Prostate gland (tissue), 2 donors: Measurements from ENCODE around the gene PAK5.

Experiments
- CTCF ChIP-seq, 4 experiments: fragments of 200-600 bp in 2 of 4; fragments of 450-650 bp in 2 of 4; sonication (generic) in 2 of 4; IDR thresholded peaks; 1 replicate in 3 of 4; 2 replicates in 1 of 4; pipeline ENCODE4 v1.5.1; 2016 to 2019; ENCODE audit warnings: antibody characterized with exemption in 4 of 4, mild to moderate bottlenecking in 2 of 4, moderate library complexity in 2 of 4
- POLR2A ChIP-seq: fragments of 450-650 bp; IDR thresholded peaks from one replicate; pipeline ENCODE4 v1.6.1; 2016; ENCODE audit warnings: antibody characterized with exemption, mild to moderate bottlenecking
- POLR2AphosphoS5 ChIP-seq: sonication (generic); formaldehyde crosslinking; IDR thresholded peaks from one replicate; pipeline ENCODE4 v1.6.1; 2017; ENCODE audit warnings: antibody characterized with exemption

DNA sequence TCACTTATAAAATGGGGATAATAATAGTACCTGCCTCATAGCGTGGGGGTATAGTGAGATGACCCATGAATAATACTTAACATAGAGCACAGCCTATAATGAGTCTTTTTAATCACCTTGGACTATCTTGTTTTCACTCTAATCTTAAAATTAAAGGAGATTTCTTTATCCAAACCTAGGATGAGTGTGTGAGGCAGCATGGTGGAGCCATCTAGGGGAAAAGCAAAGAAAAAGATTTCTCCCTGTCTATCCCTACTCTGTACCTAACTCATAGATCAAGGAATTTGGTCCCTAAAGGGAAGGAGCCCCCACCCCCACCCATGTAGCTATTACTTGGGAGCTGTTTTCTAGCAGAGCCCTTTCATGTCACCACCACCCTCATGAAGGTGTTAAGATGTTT lies 45.2 kb upstream of the PAK5 start:
- TF ChIP-seq CTCF (IDR thresholded peaks at IDR 0.05) = peak in 1 of 4 experiments; percentile 12
- TF ChIP-seq POLR2A = no peak
- TF ChIP-seq POLR2AphosphoS5 = no peak
